CD4-positive, alpha-beta T cell (primary cell): ENCODE results near the gene MTUS2. TPM values are rescaled to one million over a fixed set of nuclear protein-coding genes. Genes with fewer than 3 reads are reported as not detected.

Source experiments
- ATAC-seq: fragments of 200-7000 bp; cut with Tn5 transposase; one replicate; pipeline ENCODE4 v1.10.0; 2022; ENCODE audit warnings: mild to moderate bottlenecking; ENCODE audit not compliant: poor library complexity
- CTCF ChIA-PET: fragments of 350-600 bp; sonication (Branson Sonifier 250); formaldehyde crosslinking; loops from one replicate; lab custom pipeline; 2021; ENCODE audit warnings: antibody characterized with exemption, inconsistent platforms; lab: Charles Lee
- POLR2A ChIA-PET: fragments of 350-600 bp; sonication (Branson Sonifier 250); formaldehyde crosslinking; loops from one replicate; lab custom pipeline; 2021; ENCODE audit warnings: antibody characterized with exemption, inconsistent platforms; lab: Charles Lee
- DNase-seq, 14 experiments: peaks; one replicate each; pipeline ENCODE4 v3.0.0-alpha.2; 2013 to 2020; ENCODE audit warnings: mixed read lengths in 2 of 14
- H3K27ac ChIP-seq, 2 donors: one replicate each; pipeline versions ENCODE4 v1.5.1 to v1.7.0; 2013; ENCODE audit warnings: low read length in 2 of 2, low read depth in 1 of 2, mild to moderate bottlenecking in 1 of 2
- H3K27me3 ChIP-seq, 2 experiments: 1 replicate in 1 of 2; 2 replicates in 1 of 2; pipeline versions ENCODE4 v1.6.1 to v1.7.0; 2013; ENCODE audit warnings: low read length in 2 of 2, control low read depth in 1 of 2, mild to moderate bottlenecking in 1 of 2, moderate library complexity in 1 of 2; ENCODE audit not compliant: insufficient read depth in 2 of 2, control insufficient read depth in 1 of 2
- H3K36me3 ChIP-seq: one replicate; pipeline ENCODE4 v1.6.1; 2013; ENCODE audit warnings: low read length, control low read depth; ENCODE audit not compliant: insufficient read depth
- H3K4me1 ChIP-seq: one replicate; pipeline ENCODE4 v1.6.1; 2013; ENCODE audit warnings: low read length, control low read depth; ENCODE audit not compliant: insufficient read depth
- H3K4me3 ChIP-seq: one replicate; pipeline ENCODE4 v1.5.1; 2013; ENCODE audit warnings: mild to moderate bottlenecking, low read length, moderate library complexity
- H3K9me3 ChIP-seq, 2 experiments: 1 replicate in 1 of 2; 2 replicates in 1 of 2; pipeline versions ENCODE4 v1.6.1 to v1.7.0; 2013; ENCODE audit warnings: low read length in 2 of 2, mild to moderate bottlenecking in 2 of 2, control low read depth in 1 of 2, moderate library complexity in 1 of 2; ENCODE audit not compliant: control insufficient read depth in 1 of 2, insufficient read depth in 1 of 2
- H3K27ac Mint-ChIP-seq: one replicate; pipeline ENCODE4 v1.8.0; 2020; ENCODE audit warnings: mixed read lengths
- H3K27me3 Mint-ChIP-seq: one replicate; pipeline ENCODE4 v1.8.0; 2021; ENCODE audit warnings: mixed read lengths
- H3K36me3 Mint-ChIP-seq: one replicate; pipeline ENCODE4 v1.8.0; 2021; ENCODE audit warnings: low read depth, mixed read lengths
- H3K4me1 Mint-ChIP-seq: one replicate; pipeline ENCODE4 v1.8.0; 2021; ENCODE audit warnings: low read depth, mixed read lengths
- H3K4me3 Mint-ChIP-seq: one replicate; pipeline ENCODE4 v1.8.0; 2020; ENCODE audit warnings: mild to moderate bottlenecking, mixed read lengths
- H3K9me3 Mint-ChIP-seq: one replicate; pipeline ENCODE4 v1.8.0; 2020; ENCODE audit warnings: mixed read lengths
- CTCF ChIP-seq: fragments of 200-600 bp; IDR thresholded peaks from one replicate; pipeline ENCODE4 v1.8.0; 2022; ENCODE audit warnings: antibody characterized with exemption, mild to moderate bottlenecking
- intact Hi-C, 2 experiments: fragments of 100-400 bp; cut with DNase I in 1 of 2; cut with micrococcal nuclease in 1 of 2; formaldehyde crosslinking; loops; one replicate each; pipeline versions ENCODE4 v1.15.1 to v1.9.0; 2023 to 2025; cut with DNase I, micrococcal nuclease
- total RNA-seq, 174 experiments: library from RNA in 2 of 174; stranded (reverse) in 2 of 174; gene quantifications; one replicate each; pipeline ENCODE4 v1.2.3 and lab custom pipeline; 2021 to 2026

The MTUS2 gene
- total RNA-seq, 2 experiments from 2014 or later, result 0.38 to 0.81 TPM

GRCh38 chr13:29550430-29550988, 730.4 kb downstream of the MTUS2 start:
- ChIA-PET CTCF (no interaction called here), POLR2A (no interaction called here)
- Mint-ChIP-seq H3K27ac (no peak overlapping the region), H3K9me3 (no peaks in the 10 kb centered on the region), H3K27me3 (no peaks in the 10 kb centered on the region), H3K4me1 (no peaks in the 10 kb centered on the region), H3K36me3 (peaks cover 87% of the 10 kb centered on the region), H3K4me3 (no peak overlapping the region)
- Histone ChIP-seq H3K4me3 (no peak overlapping the region), H3K27ac (no peak overlapping the region), H3K4me1 (no peaks in the 10 kb centered on the region), H3K9me3 (no peaks in the 10 kb centered on the region), H3K36me3 (peaks cover 56% of the 10 kb centered on the region), H3K27me3 (no peaks in the 10 kb centered on the region)
- no peak for TF ChIP-seq CTCF
- no peak for DNase-seq
- intact Hi-C loops, result no loop called here
- no peak for ATAC-seq

GRCh38 chr13:29551214-29551613, 731.1 kb downstream of the MTUS2 start:
- Histone ChIP-seq H3K4me3 (no peak overlapping the region), H3K4me1 (no peaks in the 10 kb centered on the region), H3K9me3 (no peaks in the 10 kb centered on the region), H3K27ac (no peak overlapping the region), H3K36me3 (peaks cover 51% of the 10 kb centered on the region), H3K27me3 (no peaks in the 10 kb centered on the region)
- Mint-ChIP-seq H3K4me1 (no peaks in the 10 kb centered on the region), H3K4me3 (no peak overlapping the region), H3K36me3 (peaks cover 81% of the 10 kb centered on the region), H3K27me3 (no peaks in the 10 kb centered on the region), H3K27ac (no peak overlapping the region), H3K9me3 (no peaks in the 10 kb centered on the region)
- CTCF ChIA-PET, result no interaction called here
- TF ChIP-seq CTCF, result no peak
- intact Hi-C loops, result no loop called here
- no peak for DNase-seq
- POLR2A ChIA-PET, result no interaction called here
- ATAC-seq, result no peak

Other genes starting within 250 kb of the MTUS2 start
- 10 to 100 TPM; 25.8 to 28.5 TPM for gene POMP, start 161.2 kb upstream of the MTUS2 start, total RNA-seq
- gene SLC46A3, start 101.4 kb upstream of the MTUS2 start, total RNA-seq, result 1 to 10 TPM; 6.3 to 7.4 TPM